SU-DHL-6 (cell line): ENCODE measurements around the gene ITGB5.

Experiments
- CTCF ChIP-seq: fragments of 200-600 bp; sonication (generic); IDR thresholded peaks from one replicate; pipeline ENCODE4 v1.5.1; 2017; ENCODE audit warnings: antibody characterized with exemption, mild to moderate bottlenecking, low read length, moderate library complexity; ENCODE audit not compliant: insufficient read depth, poor library complexity, severe bottlenecking
- EZH2phosphoT487 ChIP-seq: fragments of 200-600 bp; sonication (generic), shearing (Covaris generic); conservative IDR thresholded peaks from 2 replicates; pipeline ENCODE4 v1.6.1; 2018; ENCODE audit warnings: mild to moderate bottlenecking, antibody characterized with exemption, low read length, moderate library complexity, mixed read lengths

- TF ChIP-seq CTCF, result no peak
- no peak for TF ChIP-seq EZH2phosphoT487
Measured at GRCh38 chr3:124882816-124883747, 4.1 kb downstream of the ITGB5 start.
